ENCODE data around the gene BOD1L1.
A peak's percentile ranks its signal among the peaks of the same experiment; 100 is the strongest.

Gene BOD1L1

DNA sequence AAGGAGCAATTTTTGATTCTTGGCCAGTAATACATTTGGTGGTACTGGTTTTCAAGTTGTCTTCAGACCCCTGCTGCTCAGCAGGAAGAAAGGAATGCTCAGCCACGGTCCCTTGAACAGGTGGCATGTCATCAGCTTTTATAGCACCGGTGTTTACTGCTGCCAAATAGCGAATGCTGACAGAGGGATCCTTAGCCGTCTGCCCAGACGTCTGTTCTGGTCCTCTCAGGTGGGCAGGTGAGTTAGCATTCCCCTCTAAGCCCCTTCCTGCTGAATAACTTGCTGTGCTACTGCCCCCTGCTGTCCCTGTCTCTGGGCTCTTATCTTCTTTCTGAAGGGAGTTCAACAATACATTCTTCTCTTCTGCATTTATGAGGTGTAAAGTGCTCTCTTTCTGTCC lies 28.4 kb downstream of the BOD1L1 start:
- Mint-ChIP-seq H3K9me3 (no peaks in the 10 kb centered on the region), H3K4me3 (no peak overlapping the region), H3K27me3 (ENCODE audit: low read depth, poor library complexity) (no peaks in the 10 kb centered on the region), H3K27ac (no peak overlapping the region), H3K36me3 (ENCODE audit: low read depth) (peaks cover 69% of the 10 kb centered on the region), H3K4me1 (no peaks in the 10 kb centered on the region)
- TF ChIP-seq, protein P1, sequence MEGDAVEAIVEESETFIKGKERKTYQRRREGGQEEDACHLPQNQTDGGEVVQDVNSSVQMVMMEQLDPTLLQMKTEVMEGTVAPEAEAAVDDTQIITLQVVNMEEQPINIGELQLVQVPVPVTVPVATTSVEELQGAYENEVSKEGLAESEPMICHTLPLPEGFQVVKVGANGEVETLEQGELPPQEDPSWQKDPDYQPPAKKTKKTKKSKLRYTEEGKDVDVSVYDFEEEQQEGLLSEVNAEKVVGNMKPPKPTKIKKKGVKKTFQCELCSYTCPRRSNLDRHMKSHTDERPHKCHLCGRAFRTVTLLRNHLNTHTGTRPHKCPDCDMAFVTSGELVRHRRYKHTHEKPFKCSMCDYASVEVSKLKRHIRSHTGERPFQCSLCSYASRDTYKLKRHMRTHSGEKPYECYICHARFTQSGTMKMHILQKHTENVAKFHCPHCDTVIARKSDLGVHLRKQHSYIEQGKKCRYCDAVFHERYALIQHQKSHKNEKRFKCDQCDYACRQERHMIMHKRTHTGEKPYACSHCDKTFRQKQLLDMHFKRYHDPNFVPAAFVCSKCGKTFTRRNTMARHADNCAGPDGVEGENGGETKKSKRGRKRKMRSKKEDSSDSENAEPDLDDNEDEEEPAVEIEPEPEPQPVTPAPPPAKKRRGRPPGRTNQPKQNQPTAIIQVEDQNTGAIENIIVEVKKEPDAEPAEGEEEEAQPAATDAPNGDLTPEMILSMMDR (IDR thresholded peaks at IDR 0.05), result peak; percentile 12
- peak; percentile 25 for DNase-seq

DNA sequence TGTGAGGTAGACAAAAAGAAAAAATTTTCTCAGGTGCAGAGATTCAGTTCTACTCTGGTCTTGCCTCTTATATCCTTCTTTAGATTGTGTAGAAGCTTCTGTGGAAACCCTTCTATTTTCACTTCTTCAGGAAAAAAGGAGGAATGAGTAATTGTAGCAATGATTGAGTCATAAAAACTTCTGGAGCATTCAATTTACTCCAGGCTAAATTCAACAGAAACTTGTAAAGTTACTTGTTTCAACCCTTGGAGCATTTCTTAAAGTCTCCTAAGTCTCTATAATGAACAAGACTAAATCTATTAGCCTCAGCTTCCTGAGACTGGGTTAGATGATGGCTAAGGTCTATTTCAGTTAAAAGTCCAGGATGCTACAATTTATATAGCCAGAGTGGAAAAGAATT lies 29.9 kb downstream of the BOD1L1 start:
- Mint-ChIP-seq H3K9me3 (no peaks in the 10 kb centered on the region), H3K4me3 (no peak overlapping the region)

DNA sequence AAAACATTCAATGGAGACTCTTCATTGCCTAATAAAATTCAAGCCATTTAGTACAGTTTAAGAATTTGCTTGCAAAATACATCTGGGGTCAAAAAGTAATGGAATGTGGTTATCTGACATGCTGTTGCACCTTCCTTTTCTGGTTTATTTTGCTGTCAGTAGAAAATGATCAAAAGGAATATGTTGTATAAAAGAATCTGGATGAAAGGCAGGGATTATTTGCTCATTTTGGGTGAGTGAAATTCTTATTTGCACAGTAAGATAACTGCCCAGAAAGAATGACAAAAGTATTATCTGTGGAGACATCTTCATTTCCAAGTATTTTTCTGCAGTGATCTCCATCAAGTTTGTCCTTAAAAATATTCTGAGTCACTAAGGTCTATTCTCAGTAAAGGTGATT lies 30.4 kb downstream of the BOD1L1 start:
- no peak for DNase-seq
- Mint-ChIP-seq H3K9me3 (no peaks in the 10 kb centered on the region), H3K27me3 (ENCODE audit: low read depth, poor library complexity) (no peaks in the 10 kb centered on the region), H3K36me3 (ENCODE audit: low read depth) (peaks cover 57% of the 10 kb centered on the region), H3K4me3 (no peak overlapping the region), H3K4me1 (no peaks in the 10 kb centered on the region), H3K27ac (no peak overlapping the region)
- TF ChIP-seq, protein P1 (IDR thresholded peaks at IDR 0.05), result no peak

More for the DNA sequence above, 29.9 kb downstream of the BOD1L1 start:
- peaks cover 58% of the 10 kb centered on the region for H3K36me3 Mint-ChIP-seq (ENCODE audit: low read depth)
- no peak for DNase-seq
- H3K27ac Mint-ChIP-seq, result no peak overlapping the region
- H3K4me1 Mint-ChIP-seq, result no peaks in the 10 kb centered on the region
- TF ChIP-seq, protein P1 (IDR thresholded peaks at IDR 0.05), result no peak
- H3K27me3 Mint-ChIP-seq (ENCODE audit: low read depth, poor library complexity), result no peaks in the 10 kb centered on the region

DNA sequence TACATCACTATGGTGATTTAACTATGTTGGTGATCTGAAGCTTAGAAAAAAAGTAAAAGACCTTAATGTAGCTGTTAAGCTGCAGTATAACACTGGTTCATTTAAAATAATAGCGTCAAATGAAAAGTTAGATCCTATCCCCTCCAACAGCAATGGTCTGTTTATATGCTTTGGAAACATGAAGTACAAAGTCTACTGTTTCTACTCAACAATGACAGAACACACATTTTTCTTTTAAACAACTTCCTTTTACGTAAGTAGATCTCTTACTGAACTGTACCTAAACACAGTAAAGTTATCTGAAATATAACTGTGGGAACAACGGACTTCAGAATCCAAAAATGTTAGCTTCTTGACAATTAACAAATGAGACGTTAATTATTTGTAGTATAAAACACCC lies 35.3 kb downstream of the BOD1L1 start:
- Mint-ChIP-seq H3K27me3 (ENCODE audit: low read depth, poor library complexity) (no peaks in the 10 kb centered on the region), H3K4me3 (no peak overlapping the region), H3K4me1 (no peaks in the 10 kb centered on the region), H3K9me3 (no peaks in the 10 kb centered on the region), H3K27ac (no peak overlapping the region), H3K36me3 (ENCODE audit: low read depth) (peaks cover 53% of the 10 kb centered on the region)
- TF ChIP-seq, protein P1 (IDR thresholded peaks at IDR 0.05), result no peak
- DNase-seq, result no peak

DNA sequence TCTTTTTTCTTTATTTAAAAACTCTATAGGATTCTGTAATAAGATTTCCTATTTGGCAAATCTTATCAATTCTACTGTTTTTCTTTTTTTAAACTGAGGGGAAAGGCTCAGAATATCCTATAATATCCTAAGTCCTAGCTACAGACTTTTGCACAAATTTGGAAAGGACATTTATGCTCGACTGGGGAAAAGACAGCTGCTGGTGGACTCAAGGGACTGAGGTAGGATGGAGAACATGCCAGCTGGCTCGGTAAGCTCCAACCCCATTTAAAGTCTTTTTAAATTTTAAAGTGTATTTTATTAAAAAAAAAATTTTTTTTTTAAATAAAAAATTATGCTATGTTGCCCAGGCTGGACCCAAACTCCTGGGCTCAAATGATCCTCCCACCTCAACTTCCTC lies 36.8 kb downstream of the BOD1L1 start:
- Mint-ChIP-seq H3K27ac (no peak overlapping the region), H3K4me3 (no peak overlapping the region), H3K4me1 (peaks cover 2% of the 10 kb centered on the region), H3K36me3 (ENCODE audit: low read depth) (peaks cover 54% of the 10 kb centered on the region), H3K27me3 (ENCODE audit: low read depth, poor library complexity) (no peaks in the 10 kb centered on the region), H3K9me3 (no peaks in the 10 kb centered on the region)
- no peak for DNase-seq
- TF ChIP-seq, protein P1 (IDR thresholded peaks at IDR 0.05), result no peak

DNA sequence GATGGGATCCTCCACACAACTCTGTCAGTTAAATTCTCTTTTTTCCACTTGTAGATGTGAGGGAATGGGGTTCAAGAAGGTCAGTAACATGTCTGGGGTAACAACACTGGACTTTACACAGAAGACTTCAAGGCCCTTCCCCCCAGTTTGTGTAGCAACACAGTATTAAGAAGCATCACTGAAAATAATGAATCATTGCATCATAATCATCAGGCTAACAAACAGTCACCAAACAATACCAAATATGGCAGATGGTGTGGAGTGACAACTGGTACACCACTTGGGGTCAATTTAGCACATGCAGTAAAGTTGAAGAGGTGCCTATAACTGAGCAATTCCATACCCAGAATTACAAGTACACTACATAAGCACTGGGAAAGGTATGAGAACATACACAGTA lies 38.6 kb downstream of the BOD1L1 start:
- DNase-seq, result no peak
- no peaks in the 10 kb centered on the region for H3K27me3 Mint-ChIP-seq (ENCODE audit: low read depth, poor library complexity)
- peaks cover 6% of the 10 kb centered on the region for H3K4me1 Mint-ChIP-seq
- no peaks in the 10 kb centered on the region for H3K9me3 Mint-ChIP-seq
- H3K4me3 Mint-ChIP-seq, result no peak overlapping the region
- no peak overlapping the region for H3K27ac Mint-ChIP-seq
- H3K36me3 Mint-ChIP-seq (ENCODE audit: low read depth), result peaks cover 62% of the 10 kb centered on the region
- TF ChIP-seq, protein P1 (IDR thresholded peaks at IDR 0.05), result no peak
